Measurements from ENCODE around the gene G6PD.
"Not testable (repeated sequence)": the region's sequence is repeated elsewhere in the genome, so short reads cannot be mapped to it uniquely, and the experiment has no call there.

Gene G6PD

DNA sequence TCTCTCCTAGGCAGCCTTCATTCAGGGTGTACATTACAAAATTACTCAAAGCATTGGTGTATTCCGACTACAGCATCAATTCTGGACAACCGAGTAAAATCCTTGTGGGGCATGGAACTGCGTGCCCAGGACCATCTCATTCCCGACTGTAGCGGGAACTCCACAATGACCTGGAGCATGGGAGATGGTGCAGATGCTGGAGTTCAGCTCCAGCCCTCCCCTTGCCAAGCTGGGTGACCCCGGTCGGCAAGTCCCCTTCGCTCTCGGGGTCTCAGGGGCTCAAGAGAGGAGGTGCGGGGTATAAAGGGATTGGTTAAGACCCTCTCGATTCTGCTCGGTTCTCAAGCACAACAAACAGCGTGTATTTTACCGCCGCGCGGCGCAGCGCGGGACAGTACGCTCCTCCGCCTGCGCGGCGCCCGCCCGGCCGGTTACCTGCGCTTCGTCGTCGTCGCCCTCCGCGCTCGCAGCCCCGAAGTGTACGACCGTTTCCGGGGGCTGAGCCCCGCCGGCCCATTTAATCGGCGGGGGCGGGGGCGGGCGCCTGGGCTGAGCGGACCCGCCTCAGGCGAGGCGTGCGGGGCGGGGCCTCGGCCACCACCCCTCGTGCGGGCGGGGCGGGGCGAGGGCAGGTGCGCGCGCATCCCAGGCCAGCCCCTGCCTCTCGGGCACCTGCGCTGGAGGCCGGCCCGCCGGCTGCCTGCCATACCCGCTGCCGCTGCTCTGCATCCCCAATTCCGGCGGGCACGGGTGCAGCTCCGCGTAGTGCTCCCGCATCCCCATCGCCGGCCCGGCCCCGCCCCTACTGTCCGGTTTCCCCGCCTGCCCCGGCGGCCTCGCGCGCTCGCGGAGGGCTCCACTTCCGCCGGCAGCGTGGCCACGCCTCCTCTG lies at the start of gene G6PD:
G6PD (minus strand) TSS at position 493 of the 891 bp plus-strand sequence. CDS start 691 bp downstream, outside the sequence.
- DNase-seq (ENCODE audit: low read depth): peak; percentile 69

GRCh38 chrX:154595559-154596249 lies 49.1 kb upstream of the G6PD start:
- DNase-seq (ENCODE audit: low read depth): no peak

- DNase-seq (ENCODE audit: low read depth): no peak
These were observed 47.8 kb upstream of the G6PD start for GRCh38 chrX:154594491-154594890.

GRCh38 chrX:154593201-154593600 lies 46.6 kb upstream of the G6PD start:
- DNase-seq (ENCODE audit: low read depth): no peak

DNA sequence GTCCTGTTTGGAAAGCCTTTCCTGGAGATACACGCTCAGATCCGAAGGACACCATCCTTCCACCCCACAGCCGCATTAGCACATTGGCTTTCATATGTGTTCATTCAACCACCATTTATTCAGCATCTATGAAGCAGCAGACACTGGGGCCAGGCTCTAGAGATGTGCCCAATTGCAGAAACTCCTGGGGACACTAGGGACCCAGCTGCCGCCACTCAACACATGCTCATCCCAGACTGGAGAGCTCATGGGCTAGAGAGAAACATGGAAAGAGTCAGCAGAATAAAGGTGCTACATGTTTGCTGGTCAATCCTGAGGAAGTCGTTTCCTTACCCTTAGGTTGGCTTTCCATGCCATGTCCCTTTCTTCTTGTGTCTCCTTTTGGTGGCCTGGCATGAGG lies 45.9 kb upstream of the G6PD start:
- DNase-seq (ENCODE audit: low read depth): no peak

GRCh38 chrX:154590415-154590814 lies 43.8 kb upstream of the G6PD start:
- DNase-seq (ENCODE audit: low read depth): not testable (repeated sequence)

DNA sequence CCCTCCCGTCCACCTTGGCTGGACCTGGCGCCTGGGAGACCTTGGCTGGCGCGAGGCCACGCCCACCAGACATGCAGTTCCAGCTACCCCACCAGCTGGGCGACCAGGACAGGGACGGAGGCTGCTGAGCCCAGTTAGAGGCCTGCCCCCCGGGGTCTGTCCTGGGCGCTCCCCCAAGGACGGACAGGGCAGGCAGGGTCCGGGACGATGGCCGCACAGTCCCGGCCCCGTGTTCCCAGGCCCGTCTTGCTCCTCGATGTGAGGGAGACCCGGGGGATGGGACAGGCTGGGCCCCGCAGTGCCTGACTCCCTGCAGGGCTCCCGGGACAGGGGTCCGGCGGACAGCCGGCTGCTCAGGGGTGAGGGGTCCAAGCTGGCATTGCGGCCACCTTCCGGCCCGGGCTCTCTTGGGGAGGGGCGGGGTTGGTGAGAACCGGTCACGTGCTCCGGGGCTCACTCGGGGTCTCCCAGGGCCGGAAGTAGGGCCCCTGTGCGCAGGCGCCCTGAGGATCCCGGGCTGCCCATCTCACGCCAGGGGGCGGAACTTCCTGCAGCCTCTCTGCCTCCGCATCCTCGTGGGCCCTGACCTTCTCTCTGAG lies 38.0 kb upstream of the G6PD start, which contains the start of gene CTAG1A:
CTAG1A (plus strand) TSS at position 549 of the 599 bp plus-strand sequence. CDS start 74 bp downstream, outside the sequence.
- not testable (repeated sequence) for DNase-seq (ENCODE audit: low read depth)

GRCh38 chrX:154582994-154583393 lies 36.3 kb upstream of the G6PD start:
- not testable (repeated sequence) for DNase-seq (ENCODE audit: low read depth)

DNA sequence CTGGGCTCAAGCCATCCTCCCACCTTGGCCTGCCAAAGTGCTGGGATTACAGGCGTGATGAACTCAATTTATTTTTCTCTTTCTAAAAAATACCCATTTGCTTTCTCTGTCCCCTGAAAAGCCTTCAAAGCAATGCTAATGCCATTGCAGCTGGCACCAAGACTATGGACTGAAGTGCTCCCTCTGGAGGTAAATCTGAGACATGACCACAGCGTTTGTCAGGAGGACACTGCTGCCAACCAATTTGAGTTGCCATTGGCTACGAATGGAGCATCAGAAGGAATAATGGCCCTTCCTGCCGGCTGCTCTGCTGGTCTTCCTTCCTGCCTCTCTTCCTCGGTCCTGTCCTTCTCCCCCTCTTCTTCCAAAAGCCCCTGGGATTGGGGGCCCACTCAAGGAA lies 28.4 kb upstream of the G6PD start:
- not testable (repeated sequence) for DNase-seq (ENCODE audit: low read depth)

GRCh38 chrX:154573061-154573460 lies 26.4 kb upstream of the G6PD start:
- not testable (repeated sequence) for DNase-seq (ENCODE audit: low read depth)

DNA sequence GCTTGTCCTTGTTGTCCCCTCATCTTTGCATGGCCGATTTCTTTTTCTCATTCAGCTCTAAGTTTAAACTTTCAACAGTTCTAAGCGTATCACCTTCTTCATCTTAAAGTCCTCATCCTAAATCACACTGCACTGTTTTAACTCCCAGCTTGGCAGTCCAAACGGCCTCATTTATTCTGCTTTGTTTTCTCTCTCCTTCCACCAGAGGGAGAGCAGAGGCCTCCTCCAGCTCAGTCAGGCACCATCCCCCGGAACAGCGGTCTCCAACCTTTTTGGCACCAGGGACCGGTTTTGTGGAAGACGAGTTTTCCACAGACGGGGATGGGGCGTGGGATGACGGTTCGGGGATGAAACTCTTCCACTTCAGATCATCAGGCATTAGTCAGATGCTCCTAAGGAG lies 23.7 kb upstream of the G6PD start:
- DNase-seq (ENCODE audit: low read depth): not testable (repeated sequence)

DNA sequence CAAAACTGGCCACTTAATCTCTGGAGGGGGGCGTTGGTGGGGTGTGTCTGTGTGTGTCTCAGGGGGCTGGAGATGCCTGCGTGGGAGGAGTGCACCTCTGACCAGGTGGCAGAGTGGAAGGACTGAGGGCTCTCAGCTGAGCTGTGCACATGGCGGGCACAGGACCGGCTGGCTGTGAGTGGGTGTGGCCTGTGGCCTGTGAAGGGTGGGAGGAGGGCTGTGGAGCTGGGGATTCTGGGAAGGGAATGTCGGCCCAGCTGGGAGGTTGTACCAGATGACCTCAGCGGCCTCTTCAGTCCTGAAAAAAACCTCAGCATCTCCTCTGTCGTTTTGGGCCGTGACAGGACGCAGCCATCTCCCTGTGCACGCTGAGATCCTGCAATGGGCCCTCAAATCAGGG lies 15.6 kb upstream of the G6PD start:
- DNase-seq (ENCODE audit: low read depth): not testable (repeated sequence)

- not testable (repeated sequence) for DNase-seq (ENCODE audit: low read depth)
These were observed 13.7 kb upstream of the G6PD start for GRCh38 chrX:154560326-154560725.

GRCh38 chrX:154558896-154559295 lies 12.2 kb upstream of the G6PD start:
- not testable (repeated sequence) for DNase-seq (ENCODE audit: low read depth)

GRCh38 chrX:154558060-154558690 lies 11.5 kb upstream of the G6PD start:
- DNase-seq (ENCODE audit: low read depth): not testable (repeated sequence)

GRCh38 chrX:154552112-154552806 lies 5.6 kb upstream of the G6PD start:
- DNase-seq (ENCODE audit: low read depth): not testable (repeated sequence)

DNA sequence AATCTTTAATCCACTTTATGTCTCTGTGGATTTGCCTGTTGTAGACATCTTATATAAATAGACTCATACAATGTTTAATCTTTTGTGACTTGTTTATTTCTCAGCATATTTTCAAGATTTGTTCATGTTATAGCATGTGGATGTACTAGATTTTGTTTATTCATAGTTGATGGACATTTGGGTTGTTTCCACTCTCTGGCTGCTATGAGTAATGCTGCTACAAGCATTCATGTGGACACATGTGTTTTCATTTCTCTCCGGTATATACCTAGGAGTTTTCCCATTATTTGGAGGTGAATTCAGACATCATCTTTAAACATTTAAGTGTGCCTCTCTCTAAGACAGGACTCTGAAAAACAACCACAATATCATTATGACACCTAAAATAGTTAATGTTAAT lies 3.1 kb upstream of the G6PD start:
- no peak for DNase-seq (ENCODE audit: low read depth)

DNA sequence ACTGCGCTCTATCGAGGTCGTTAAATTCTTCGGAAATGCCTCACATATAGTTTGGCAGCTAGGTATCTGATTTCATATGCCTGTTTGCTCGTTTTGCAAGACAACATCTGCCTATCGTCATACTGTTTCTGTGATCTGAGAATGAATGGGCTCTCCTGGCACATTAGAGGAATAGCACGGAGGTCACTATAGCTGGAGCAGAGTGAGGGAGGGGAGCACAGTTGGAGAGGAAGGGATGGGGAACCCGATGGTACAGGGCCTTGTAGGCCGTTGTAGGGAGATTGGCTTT lies 1.3 kb upstream of the G6PD start:
- DNase-seq (ENCODE audit: low read depth): no peak

DNA sequence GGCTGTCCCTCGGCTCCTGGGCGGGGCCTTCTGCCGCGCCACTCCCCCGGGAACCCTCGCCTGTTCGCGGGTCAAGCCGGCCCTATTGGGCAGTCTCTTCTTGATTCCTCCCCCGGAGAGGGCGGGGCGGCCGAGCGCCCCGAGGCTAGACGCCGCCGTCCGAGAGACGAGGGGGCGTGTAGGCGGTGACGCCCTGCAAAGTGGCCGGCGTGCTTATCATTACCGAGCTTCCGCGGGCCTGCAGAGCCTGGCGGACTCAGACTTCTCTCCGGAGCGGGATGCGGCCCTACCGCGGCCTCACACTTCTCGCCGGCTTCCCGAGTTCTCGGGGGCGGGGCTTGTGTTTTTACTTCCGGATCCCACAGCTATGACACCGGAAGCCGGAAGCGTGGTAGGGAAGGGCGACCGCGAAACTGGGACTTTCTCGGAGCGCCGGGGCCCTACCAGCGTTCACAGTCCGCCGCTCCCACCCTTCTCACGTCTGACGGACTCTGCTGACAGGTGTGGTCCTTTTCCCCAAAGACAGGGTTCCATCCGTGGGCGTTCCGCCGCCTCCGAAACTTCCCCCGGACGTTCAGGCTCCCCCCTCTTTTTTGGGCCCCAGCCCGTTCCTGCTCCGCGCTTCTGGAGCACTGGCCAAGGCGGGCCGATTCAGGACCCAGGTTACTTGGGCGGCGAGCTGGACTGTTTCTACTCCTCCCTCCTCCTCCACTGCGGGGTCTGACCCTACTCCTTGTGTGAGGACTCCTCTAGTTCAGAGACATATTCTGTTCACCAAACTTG lies 790 bp upstream of the G6PD start, which contains the start of gene IKBKG:
IKBKG (plus strand) TSS at position 376 of the 783 bp plus-strand sequence. CDS start 4,383 bp downstream, outside the sequence.
- peak; percentile 77 for DNase-seq (ENCODE audit: low read depth)

GRCh38 chrX:154545673-154546274 lies 872 bp downstream of the G6PD start:
- no peak for DNase-seq (ENCODE audit: low read depth)

All from activated gamma-delta T cell treated with anti-CD3 and anti-CD28 coated beads, Interleukin-2, amount 50 U/mL, for 16 hours (primary cell).